HEK293T (cell line): ENCODE results near the gene ABCB4.

ENCODE experiments used
- ARNT ChIP-seq: fragments of 450-650 bp; IDR thresholded peaks from 2 replicates; pipeline ENCODE4 v1.6.1; 2017; ENCODE audit warnings: mild to moderate bottlenecking
- BHLHE40 ChIP-seq: fragments of 450-650 bp; IDR thresholded peaks from 2 replicates; pipeline ENCODE4 v1.6.1; 2016; ENCODE audit warnings: mild to moderate bottlenecking, moderate library complexity, borderline replicate concordance
- ELF4 ChIP-seq: fragments of 450-650 bp; IDR thresholded peaks from 2 replicates; pipeline ENCODE4 v1.6.1; 2017; ENCODE audit warnings: antibody characterized with exemption
- FOXK2 ChIP-seq: fragments of 450-650 bp; IDR thresholded peaks from 2 replicates; pipeline ENCODE4 v1.6.1; 2016; ENCODE audit warnings: mild to moderate bottlenecking
- FOXM1 ChIP-seq: fragments of 450-650 bp; IDR thresholded peaks from 2 replicates; pipeline ENCODE4 v1.6.1; 2017; ENCODE audit warnings: mild to moderate bottlenecking, borderline replicate concordance
- PKNOX1 ChIP-seq: fragments of 450-650 bp; IDR thresholded peaks from 2 replicates; pipeline ENCODE4 v1.6.1; 2016
- SP1 ChIP-seq: fragments of 450-650 bp; IDR thresholded peaks from 2 replicates; pipeline ENCODE4 v1.6.1; 2017
- SUZ12 ChIP-seq: fragments of 450-650 bp; IDR thresholded peaks from 2 replicates; pipeline ENCODE4 v1.6.1; 2016; ENCODE audit warnings: mild to moderate bottlenecking
- ZNF384 ChIP-seq: fragments of 450-650 bp; IDR thresholded peaks from 2 replicates; pipeline ENCODE4 v1.6.1; 2016

GRCh38 chr7:87459941-87460340, 15.5 kb downstream of the ABCB4 start:
- TF ChIP-seq SUZ12 (no peak), FOXK2 (no peak), ELF4 (no peak), BHLHE40 (no peak), ZNF384 (no peak), SP1 (no peak), FOXM1 (no peak), PKNOX1 (no peak), ARNT (no peak)
